K562 (cell line): ENCODE results near the gene BCL2L1. TPM values are rescaled to one million over a fixed set of nuclear protein-coding genes. Genes with fewer than 3 reads are reported as not detected.

Experiments
- polyA plus RNA-seq, 8 experiments: library from polyadenylated mRNA; depleted of rRNA in 4 of 8; stranded (reverse) in 5 of 8; unstranded in 3 of 8; fragments of >200 nt; fragmentation: Nextera tagmentation in 2 of 8; fragmentation: Illumina TruSeq in 1 of 8; extraction: Ambion mirVana in 2 of 8; extraction: Trizol in 1 of 8; gene quantifications; 2 replicates each; pipeline versions ENCODE4 v1.2.1 to v1.2.3, GENCODE V29; 2011 to 2014; ENCODE audit warnings: inconsistent platforms in 1 of 8, missing spikeins in 1 of 8
- total RNA-seq, 7 experiments: library from RNA; depleted of rRNA in 6 of 7; stranded (reverse); fragments of >200 nt in 6 of 7; fragmentation: Illumina TruSeq in 2 of 7; extraction: Trizol in 2 of 7; gene quantifications; 2 replicates each; pipeline versions ENCODE4 v1.2.1 to v1.2.3, GENCODE V29; 2011 to 2021; ENCODE audit warnings: low replicate concordance in 1 of 7

Gene BCL2L1
- total and polyA plus RNA-seq, 9 of the 15 experiments (the other 6 are each of a cell fraction or from before 2014, with no cell fraction given), result 3.3 to 182 (median 120) TPM

Other genes starting within 250 kb of the BCL2L1 start
Only the 7 nearest of the 12 such genes appear.
- gene ID1, start 117.6 kb downstream of the BCL2L1 start, total RNA-seq (2014; rRNA removed), result 358 and 410 TPM in 2 replicates
- 40.1 and 40.5 TPM in 2 replicates for gene ID1, start 117.6 kb downstream of the BCL2L1 start, total RNA-seq (2014; rRNA removed; fragmentation: Illumina TruSeq; extraction: Trizol)
- 65.0 and 66.8 TPM in 2 replicates for gene ID1, start 117.6 kb downstream of the BCL2L1 start, total RNA-seq (2015; rRNA removed; fragmentation: Illumina TruSeq; extraction: Trizol)
- 160 and 167 TPM in 2 replicates for gene ID1, start 117.6 kb downstream of the BCL2L1 start, total RNA-seq (2021)
- 75.8 and 119 TPM in 2 replicates for gene ID1, start 117.6 kb downstream of the BCL2L1 start, polyA plus RNA-seq (2011; rRNA removed)
- gene ID1, start 117.6 kb downstream of the BCL2L1 start, polyA plus RNA-seq (2014; fragmentation: Illumina TruSeq; extraction: Trizol), result 20.8 and 50.8 TPM in 2 replicates
- 1 to 10 TPM; 1.4 to 4.4 TPM for gene ID1, start 117.6 kb downstream of the BCL2L1 start, polyA plus RNA-seq (2014; fragmentation: Nextera tagmentation; extraction: Ambion mirVana)
- 298 and 319 TPM in 2 replicates for gene ID1, start 117.6 kb downstream of the BCL2L1 start, polyA plus RNA-seq (2014; rRNA removed)
- gene COX4I2, start 85.0 kb downstream of the BCL2L1 start, total RNA-seq (2014; rRNA removed), result not detected in 2 replicates
- not detected in 2 replicates for gene COX4I2, start 85.0 kb downstream of the BCL2L1 start, total RNA-seq (2014; rRNA removed; fragmentation: Illumina TruSeq; extraction: Trizol)
- gene COX4I2, start 85.0 kb downstream of the BCL2L1 start, total RNA-seq (2015; rRNA removed; fragmentation: Illumina TruSeq; extraction: Trizol), result not detected in 2 replicates
- gene COX4I2, start 85.0 kb downstream of the BCL2L1 start, total RNA-seq (2021), result not detected in 2 replicates
- gene COX4I2, start 85.0 kb downstream of the BCL2L1 start, polyA plus RNA-seq (2011; rRNA removed), result not detected in 2 replicates
- gene COX4I2, start 85.0 kb downstream of the BCL2L1 start, polyA plus RNA-seq (2014; fragmentation: Illumina TruSeq; extraction: Trizol), result not detected in 2 replicates
- gene COX4I2, start 85.0 kb downstream of the BCL2L1 start, polyA plus RNA-seq (2014; fragmentation: Nextera tagmentation; extraction: Ambion mirVana), result not detected
- gene COX4I2, start 85.0 kb downstream of the BCL2L1 start, polyA plus RNA-seq (2014; rRNA removed), result not detected in 2 replicates
- gene TPX2, start 16.4 kb upstream of the BCL2L1 start, total RNA-seq (2014; rRNA removed), result 143 and 153 TPM in 2 replicates
- 133 and 153 TPM in 2 replicates for gene TPX2, start 16.4 kb upstream of the BCL2L1 start, total RNA-seq (2014; rRNA removed; fragmentation: Illumina TruSeq; extraction: Trizol)
- 134 TPM in 2 replicates for gene TPX2, start 16.4 kb upstream of the BCL2L1 start, total RNA-seq (2015; rRNA removed; fragmentation: Illumina TruSeq; extraction: Trizol)
- gene TPX2, start 16.4 kb upstream of the BCL2L1 start, total RNA-seq (2021), result 144 and 171 TPM in 2 replicates
- 89.7 and 108 TPM in 2 replicates for gene TPX2, start 16.4 kb upstream of the BCL2L1 start, polyA plus RNA-seq (2011; rRNA removed)
- gene TPX2, start 16.4 kb upstream of the BCL2L1 start, polyA plus RNA-seq (2014; fragmentation: Illumina TruSeq; extraction: Trizol), result 212 and 241 TPM in 2 replicates
- 10 to 100 TPM; 48.0 to 57.8 TPM for gene TPX2, start 16.4 kb upstream of the BCL2L1 start, polyA plus RNA-seq (2014; fragmentation: Nextera tagmentation; extraction: Ambion mirVana)
- 101 and 112 TPM in 2 replicates for gene TPX2, start 16.4 kb upstream of the BCL2L1 start, polyA plus RNA-seq (2014; rRNA removed)
- gene MYLK2, start 96.5 kb upstream of the BCL2L1 start, total RNA-seq (2014; rRNA removed), result 0.33 and 0.45 TPM in 2 replicates
- gene MYLK2, start 96.5 kb upstream of the BCL2L1 start, total RNA-seq (2014; rRNA removed; fragmentation: Illumina TruSeq; extraction: Trizol), result 0.07 and 0.10 TPM in 2 replicates
- 0.18 and 0.30 TPM in 2 replicates for gene MYLK2, start 96.5 kb upstream of the BCL2L1 start, total RNA-seq (2015; rRNA removed; fragmentation: Illumina TruSeq; extraction: Trizol)
- 0.25 and 0.53 TPM in 2 replicates for gene MYLK2, start 96.5 kb upstream of the BCL2L1 start, total RNA-seq (2021)
- 0.15 and 0.22 TPM in 2 replicates for gene MYLK2, start 96.5 kb upstream of the BCL2L1 start, polyA plus RNA-seq (2011; rRNA removed)
- gene MYLK2, start 96.5 kb upstream of the BCL2L1 start, polyA plus RNA-seq (2014; fragmentation: Illumina TruSeq; extraction: Trizol), result 0.12 and 0.26 TPM in 2 replicates
- gene MYLK2, start 96.5 kb upstream of the BCL2L1 start, polyA plus RNA-seq (2014; fragmentation: Nextera tagmentation; extraction: Ambion mirVana), result not detected
- 0.28 and 0.41 TPM in 2 replicates for gene MYLK2, start 96.5 kb upstream of the BCL2L1 start, polyA plus RNA-seq (2014; rRNA removed)
- not detected in 2 replicates for gene FOXS1, start 122.7 kb upstream of the BCL2L1 start, total RNA-seq (2014; rRNA removed)
- gene FOXS1, start 122.7 kb upstream of the BCL2L1 start, total RNA-seq (2014; rRNA removed; fragmentation: Illumina TruSeq; extraction: Trizol), result not detected in 2 replicates
- gene FOXS1, start 122.7 kb upstream of the BCL2L1 start, total RNA-seq (2015; rRNA removed; fragmentation: Illumina TruSeq; extraction: Trizol), result not detected in 2 replicates
- not detected in 2 replicates for gene FOXS1, start 122.7 kb upstream of the BCL2L1 start, total RNA-seq (2021)
- not detected in 2 replicates for gene FOXS1, start 122.7 kb upstream of the BCL2L1 start, polyA plus RNA-seq (2011; rRNA removed)
- gene FOXS1, start 122.7 kb upstream of the BCL2L1 start, polyA plus RNA-seq (2014; fragmentation: Illumina TruSeq; extraction: Trizol), result not detected in 2 replicates
- gene FOXS1, start 122.7 kb upstream of the BCL2L1 start, polyA plus RNA-seq (2014; fragmentation: Nextera tagmentation; extraction: Ambion mirVana), result not detected
- gene FOXS1, start 122.7 kb upstream of the BCL2L1 start, polyA plus RNA-seq (2014; rRNA removed), result not detected in 2 replicates
- not detected in 2 replicates for gene DUSP15, start 147.7 kb upstream of the BCL2L1 start, total RNA-seq (2014; rRNA removed)
- gene DUSP15, start 147.7 kb upstream of the BCL2L1 start, total RNA-seq (2014; rRNA removed; fragmentation: Illumina TruSeq; extraction: Trizol), result not detected in 2 replicates
- not detected in 2 replicates for gene DUSP15, start 147.7 kb upstream of the BCL2L1 start, total RNA-seq (2015; rRNA removed; fragmentation: Illumina TruSeq; extraction: Trizol)
- gene DUSP15, start 147.7 kb upstream of the BCL2L1 start, total RNA-seq (2021), result not detected in 2 replicates
- not detected in 2 replicates for gene DUSP15, start 147.7 kb upstream of the BCL2L1 start, polyA plus RNA-seq (2011; rRNA removed)
- not detected in 2 replicates for gene DUSP15, start 147.7 kb upstream of the BCL2L1 start, polyA plus RNA-seq (2014; fragmentation: Illumina TruSeq; extraction: Trizol)
- gene DUSP15, start 147.7 kb upstream of the BCL2L1 start, polyA plus RNA-seq (2014; fragmentation: Nextera tagmentation; extraction: Ambion mirVana), result not detected
- 0.34 and 0.66 TPM in 2 replicates for gene DUSP15, start 147.7 kb upstream of the BCL2L1 start, polyA plus RNA-seq (2014; rRNA removed)
- not detected in 2 replicates for gene TTLL9, start 147.8 kb upstream of the BCL2L1 start, total RNA-seq (2014; rRNA removed)
- not detected in 2 replicates for gene TTLL9, start 147.8 kb upstream of the BCL2L1 start, total RNA-seq (2014; rRNA removed; fragmentation: Illumina TruSeq; extraction: Trizol)
- not detected in 2 replicates for gene TTLL9, start 147.8 kb upstream of the BCL2L1 start, total RNA-seq (2015; rRNA removed; fragmentation: Illumina TruSeq; extraction: Trizol)
- gene TTLL9, start 147.8 kb upstream of the BCL2L1 start, total RNA-seq (2021), result not detected in 2 replicates
- gene TTLL9, start 147.8 kb upstream of the BCL2L1 start, polyA plus RNA-seq (2011; rRNA removed), result not detected in 2 replicates
- not detected in 2 replicates for gene TTLL9, start 147.8 kb upstream of the BCL2L1 start, polyA plus RNA-seq (2014; fragmentation: Illumina TruSeq; extraction: Trizol)
- gene TTLL9, start 147.8 kb upstream of the BCL2L1 start, polyA plus RNA-seq (2014; fragmentation: Nextera tagmentation; extraction: Ambion mirVana), result under 1 TPM in 1 of 2 experiments, not detected in 1; 0.06 TPM
- 0.07 TPM in 1 of 2 replicates, not detected in the other for gene TTLL9, start 147.8 kb upstream of the BCL2L1 start, polyA plus RNA-seq (2014; rRNA removed)